Stimulated activated CD4-positive, alpha-beta T cell treated with anti-CD3 and anti-CD28 coated beads, Interleukin-2, amount 100 ng/mL, for 4 hours (primary cell): ENCODE data around the gene EHBP1.

Source experiments
- DNase-seq: peaks from one replicate; pipeline ENCODE4 v3.0.0-alpha.2; 2020; ENCODE audit warnings: low read depth

EHBP1 gene

GRCh38 chr2:62822549-62822948, 117.0 kb downstream of the EHBP1 start:
- DNase-seq, result no peak

GRCh38 chr2:62824388-62824787, 118.9 kb downstream of the EHBP1 start:
- no peak for DNase-seq

- no peak for DNase-seq
These were observed 120.6 kb downstream of the EHBP1 start for GRCh38 chr2:62826141-62826540.

- DNase-seq, result no peak
These were observed 121.6 kb downstream of the EHBP1 start for GRCh38 chr2:62826953-62827675.

GRCh38 chr2:62831729-62832128, 126.2 kb downstream of the EHBP1 start:
- DNase-seq, result no peak

GRCh38 chr2:62844311-62845090, 139.0 kb downstream of the EHBP1 start:
- no peak for DNase-seq

- no peak for DNase-seq
These were observed 139.7 kb downstream of the EHBP1 start for GRCh38 chr2:62845256-62845655.

- no peak for DNase-seq
These were observed 146.7 kb downstream of the EHBP1 start for GRCh38 chr2:62852254-62852653.

GRCh38 chr2:62854600-62855514, 149.3 kb downstream of the EHBP1 start:
- DNase-seq, result no peak

GRCh38 chr2:62856228-62857040, 150.9 kb downstream of the EHBP1 start:
- no peak for DNase-seq

- DNase-seq, result no peak
These were observed 151.8 kb downstream of the EHBP1 start for GRCh38 chr2:62857139-62857931.

- no peak for DNase-seq
These were observed 152.8 kb downstream of the EHBP1 start for GRCh38 chr2:62858231-62858832.

GRCh38 chr2:62868947-62869346, 163.4 kb downstream of the EHBP1 start:
- DNase-seq, result no peak

- no peak for DNase-seq
These were observed 165.5 kb downstream of the EHBP1 start for GRCh38 chr2:62870966-62871365.

- DNase-seq, result no peak
These were observed 166.0 kb downstream of the EHBP1 start for GRCh38 chr2:62871506-62871905.

- DNase-seq, result no peak
These were observed 168.1 kb downstream of the EHBP1 start for GRCh38 chr2:62873603-62874002.

- no peak for DNase-seq
These were observed 169.4 kb downstream of the EHBP1 start for GRCh38 chr2:62874881-62875383.

- no peak for DNase-seq
These were observed 175.8 kb downstream of the EHBP1 start for GRCh38 chr2:62881162-62881795.

GRCh38 chr2:62883629-62884028, 178.1 kb downstream of the EHBP1 start:
- no peak for DNase-seq

GRCh38 chr2:62884086-62884485, 178.6 kb downstream of the EHBP1 start:
- DNase-seq, result no peak
